ENCODE results near the gene RAB11A.

DNA sequence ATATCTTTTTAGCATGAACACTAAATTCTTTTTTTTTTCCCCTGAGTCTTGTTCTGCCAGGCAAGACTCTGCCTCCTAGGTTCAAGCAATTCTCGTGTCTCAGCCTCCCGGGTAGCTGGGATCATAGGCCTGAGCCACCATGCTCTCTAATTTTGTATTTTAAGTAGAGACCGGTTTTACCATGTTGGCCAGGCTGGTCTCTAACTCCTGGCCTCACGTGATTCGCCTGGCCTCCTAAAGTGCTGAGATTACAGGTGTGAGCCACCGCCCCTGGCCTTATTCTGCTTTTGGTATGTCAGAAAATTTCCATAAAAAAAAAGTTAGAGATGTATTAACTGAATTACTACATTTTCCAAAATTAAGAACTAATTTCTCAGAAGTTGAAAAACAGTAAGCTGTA is 14.3 kb downstream of the RAB11A start:
- TF ChIP-seq, protein P1, sequence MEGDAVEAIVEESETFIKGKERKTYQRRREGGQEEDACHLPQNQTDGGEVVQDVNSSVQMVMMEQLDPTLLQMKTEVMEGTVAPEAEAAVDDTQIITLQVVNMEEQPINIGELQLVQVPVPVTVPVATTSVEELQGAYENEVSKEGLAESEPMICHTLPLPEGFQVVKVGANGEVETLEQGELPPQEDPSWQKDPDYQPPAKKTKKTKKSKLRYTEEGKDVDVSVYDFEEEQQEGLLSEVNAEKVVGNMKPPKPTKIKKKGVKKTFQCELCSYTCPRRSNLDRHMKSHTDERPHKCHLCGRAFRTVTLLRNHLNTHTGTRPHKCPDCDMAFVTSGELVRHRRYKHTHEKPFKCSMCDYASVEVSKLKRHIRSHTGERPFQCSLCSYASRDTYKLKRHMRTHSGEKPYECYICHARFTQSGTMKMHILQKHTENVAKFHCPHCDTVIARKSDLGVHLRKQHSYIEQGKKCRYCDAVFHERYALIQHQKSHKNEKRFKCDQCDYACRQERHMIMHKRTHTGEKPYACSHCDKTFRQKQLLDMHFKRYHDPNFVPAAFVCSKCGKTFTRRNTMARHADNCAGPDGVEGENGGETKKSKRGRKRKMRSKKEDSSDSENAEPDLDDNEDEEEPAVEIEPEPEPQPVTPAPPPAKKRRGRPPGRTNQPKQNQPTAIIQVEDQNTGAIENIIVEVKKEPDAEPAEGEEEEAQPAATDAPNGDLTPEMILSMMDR (IDR thresholded peaks at IDR 0.05; ENCODE audit: borderline replicate concordance, extremely low read depth, low read length, poor library complexity, severe bottlenecking), result no peak
- TF ChIP-seq EZH2 (IDR thresholded peaks at IDR 0.05; ENCODE audit: borderline replicate concordance, low read depth, low read length, severe bottlenecking), result no peak

Data from DND-41 (cell line).